ENCODE measurements around the gene RANBP3. TPM values are rescaled to one million over a fixed set of nuclear protein-coding genes. Genes with fewer than 3 reads are reported as not detected.

RANBP3 gene
- total and polyA plus RNA-seq, 2 of the 8 experiments (the other 6 are each of a cell fraction or from before 2014, with no cell fraction given), result 95.4 to 122 TPM

DNA sequence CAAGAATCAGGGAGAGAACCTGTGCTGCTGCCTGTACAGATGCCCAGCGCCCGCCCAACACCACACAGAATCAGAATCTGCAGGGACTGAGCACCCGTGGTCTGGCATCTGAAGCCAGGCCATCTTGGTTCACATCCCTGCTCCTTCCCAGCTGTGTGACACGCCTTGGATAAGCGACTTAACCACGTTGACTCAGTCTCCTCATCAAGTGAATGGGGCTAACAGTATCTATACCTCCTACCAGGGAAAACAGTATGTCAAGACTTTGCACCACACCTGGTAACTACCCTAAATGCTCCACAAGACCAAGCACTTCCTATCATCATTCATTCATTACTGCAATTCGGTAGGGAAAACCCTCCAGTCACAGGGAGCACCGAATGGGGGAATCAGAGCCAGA lies 1.2 kb downstream of the RANBP3 start (continued):
- TF ChIP-seq, protein P1, sequence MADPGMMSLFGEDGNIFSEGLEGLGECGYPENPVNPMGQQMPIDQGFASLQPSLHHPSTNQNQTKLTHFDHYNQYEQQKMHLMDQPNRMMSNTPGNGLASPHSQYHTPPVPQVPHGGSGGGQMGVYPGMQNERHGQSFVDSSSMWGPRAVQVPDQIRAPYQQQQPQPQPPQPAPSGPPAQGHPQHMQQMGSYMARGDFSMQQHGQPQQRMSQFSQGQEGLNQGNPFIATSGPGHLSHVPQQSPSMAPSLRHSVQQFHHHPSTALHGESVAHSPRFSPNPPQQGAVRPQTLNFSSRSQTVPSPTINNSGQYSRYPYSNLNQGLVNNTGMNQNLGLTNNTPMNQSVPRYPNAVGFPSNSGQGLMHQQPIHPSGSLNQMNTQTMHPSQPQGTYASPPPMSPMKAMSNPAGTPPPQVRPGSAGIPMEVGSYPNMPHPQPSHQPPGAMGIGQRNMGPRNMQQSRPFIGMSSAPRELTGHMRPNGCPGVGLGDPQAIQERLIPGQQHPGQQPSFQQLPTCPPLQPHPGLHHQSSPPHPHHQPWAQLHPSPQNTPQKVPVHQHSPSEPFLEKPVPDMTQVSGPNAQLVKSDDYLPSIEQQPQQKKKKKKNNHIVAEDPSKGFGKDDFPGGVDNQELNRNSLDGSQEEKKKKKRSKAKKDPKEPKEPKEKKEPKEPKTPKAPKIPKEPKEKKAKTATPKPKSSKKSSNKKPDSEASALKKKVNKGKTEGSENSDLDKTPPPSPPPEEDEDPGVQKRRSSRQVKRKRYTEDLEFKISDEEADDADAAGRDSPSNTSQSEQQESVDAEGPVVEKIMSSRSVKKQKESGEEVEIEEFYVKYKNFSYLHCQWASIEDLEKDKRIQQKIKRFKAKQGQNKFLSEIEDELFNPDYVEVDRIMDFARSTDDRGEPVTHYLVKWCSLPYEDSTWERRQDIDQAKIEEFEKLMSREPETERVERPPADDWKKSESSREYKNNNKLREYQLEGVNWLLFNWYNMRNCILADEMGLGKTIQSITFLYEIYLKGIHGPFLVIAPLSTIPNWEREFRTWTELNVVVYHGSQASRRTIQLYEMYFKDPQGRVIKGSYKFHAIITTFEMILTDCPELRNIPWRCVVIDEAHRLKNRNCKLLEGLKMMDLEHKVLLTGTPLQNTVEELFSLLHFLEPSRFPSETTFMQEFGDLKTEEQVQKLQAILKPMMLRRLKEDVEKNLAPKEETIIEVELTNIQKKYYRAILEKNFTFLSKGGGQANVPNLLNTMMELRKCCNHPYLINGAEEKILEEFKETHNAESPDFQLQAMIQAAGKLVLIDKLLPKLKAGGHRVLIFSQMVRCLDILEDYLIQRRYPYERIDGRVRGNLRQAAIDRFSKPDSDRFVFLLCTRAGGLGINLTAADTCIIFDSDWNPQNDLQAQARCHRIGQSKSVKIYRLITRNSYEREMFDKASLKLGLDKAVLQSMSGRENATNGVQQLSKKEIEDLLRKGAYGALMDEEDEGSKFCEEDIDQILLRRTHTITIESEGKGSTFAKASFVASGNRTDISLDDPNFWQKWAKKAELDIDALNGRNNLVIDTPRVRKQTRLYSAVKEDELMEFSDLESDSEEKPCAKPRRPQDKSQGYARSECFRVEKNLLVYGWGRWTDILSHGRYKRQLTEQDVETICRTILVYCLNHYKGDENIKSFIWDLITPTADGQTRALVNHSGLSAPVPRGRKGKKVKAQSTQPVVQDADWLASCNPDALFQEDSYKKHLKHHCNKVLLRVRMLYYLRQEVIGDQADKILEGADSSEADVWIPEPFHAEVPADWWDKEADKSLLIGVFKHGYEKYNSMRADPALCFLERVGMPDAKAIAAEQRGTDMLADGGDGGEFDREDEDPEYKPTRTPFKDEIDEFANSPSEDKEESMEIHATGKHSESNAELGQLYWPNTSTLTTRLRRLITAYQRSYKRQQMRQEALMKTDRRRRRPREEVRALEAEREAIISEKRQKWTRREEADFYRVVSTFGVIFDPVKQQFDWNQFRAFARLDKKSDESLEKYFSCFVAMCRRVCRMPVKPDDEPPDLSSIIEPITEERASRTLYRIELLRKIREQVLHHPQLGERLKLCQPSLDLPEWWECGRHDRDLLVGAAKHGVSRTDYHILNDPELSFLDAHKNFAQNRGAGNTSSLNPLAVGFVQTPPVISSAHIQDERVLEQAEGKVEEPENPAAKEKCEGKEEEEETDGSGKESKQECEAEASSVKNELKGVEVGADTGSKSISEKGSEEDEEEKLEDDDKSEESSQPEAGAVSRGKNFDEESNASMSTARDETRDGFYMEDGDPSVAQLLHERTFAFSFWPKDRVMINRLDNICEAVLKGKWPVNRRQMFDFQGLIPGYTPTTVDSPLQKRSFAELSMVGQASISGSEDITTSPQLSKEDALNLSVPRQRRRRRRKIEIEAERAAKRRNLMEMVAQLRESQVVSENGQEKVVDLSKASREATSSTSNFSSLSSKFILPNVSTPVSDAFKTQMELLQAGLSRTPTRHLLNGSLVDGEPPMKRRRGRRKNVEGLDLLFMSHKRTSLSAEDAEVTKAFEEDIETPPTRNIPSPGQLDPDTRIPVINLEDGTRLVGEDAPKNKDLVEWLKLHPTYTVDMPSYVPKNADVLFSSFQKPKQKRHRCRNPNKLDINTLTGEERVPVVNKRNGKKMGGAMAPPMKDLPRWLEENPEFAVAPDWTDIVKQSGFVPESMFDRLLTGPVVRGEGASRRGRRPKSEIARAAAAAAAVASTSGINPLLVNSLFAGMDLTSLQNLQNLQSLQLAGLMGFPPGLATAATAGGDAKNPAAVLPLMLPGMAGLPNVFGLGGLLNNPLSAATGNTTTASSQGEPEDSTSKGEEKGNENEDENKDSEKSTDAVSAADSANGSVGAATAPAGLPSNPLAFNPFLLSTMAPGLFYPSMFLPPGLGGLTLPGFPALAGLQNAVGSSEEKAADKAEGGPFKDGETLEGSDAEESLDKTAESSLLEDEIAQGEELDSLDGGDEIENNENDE (IDR thresholded peaks at IDR 0.05; ENCODE audit: insufficient replicate concordance, low read length), result no peak
- TF ChIP-seq CREB1 (IDR thresholded peaks at IDR 0.05), result no peak
- no peak for TF ChIP-seq POLR2A (IDR thresholded peaks at IDR 0.05; ENCODE audit: control extremely low read depth in 1 of 2, low read depth in 2 of 2, low read length in 2 of 2)
- TF ChIP-seq SIN3A (conservative IDR thresholded peaks at IDR 0.05 in 1 of 2, IDR thresholded peaks at IDR 0.05 in 1 of 2; ENCODE audit: low read depth in 1 of 2, low read length in 2 of 2), result no peak
- no peak for TF ChIP-seq TCF12 (IDR thresholded peaks at IDR 0.05; ENCODE audit: low read depth, low read length)
- no peak for TF ChIP-seq HDAC6 (IDR thresholded peaks at IDR 0.05; ENCODE audit: low read depth, low read length)
- TF ChIP-seq TBP (IDR thresholded peaks at IDR 0.05; ENCODE audit: low read depth, low read length), result no peak
- TF ChIP-seq CBX8 (IDR thresholded peaks at IDR 0.05; ENCODE audit: borderline replicate concordance, low read depth, low read length), result no peak

Measured in H1 (cell line).